GM19025 (cell line): ENCODE measurements around the gene SLC35E3.

Experiments used
- ATAC-seq: cut with Tn5 transposase; IDR thresholded peaks from one replicate; pipeline ENCODE4 v1.9.1; 2021; ENCODE audit warnings: mild to moderate bottlenecking, low read depth, moderate library complexity; ENCODE audit not compliant: unreplicated experiment

Gene SLC35E3

DNA sequence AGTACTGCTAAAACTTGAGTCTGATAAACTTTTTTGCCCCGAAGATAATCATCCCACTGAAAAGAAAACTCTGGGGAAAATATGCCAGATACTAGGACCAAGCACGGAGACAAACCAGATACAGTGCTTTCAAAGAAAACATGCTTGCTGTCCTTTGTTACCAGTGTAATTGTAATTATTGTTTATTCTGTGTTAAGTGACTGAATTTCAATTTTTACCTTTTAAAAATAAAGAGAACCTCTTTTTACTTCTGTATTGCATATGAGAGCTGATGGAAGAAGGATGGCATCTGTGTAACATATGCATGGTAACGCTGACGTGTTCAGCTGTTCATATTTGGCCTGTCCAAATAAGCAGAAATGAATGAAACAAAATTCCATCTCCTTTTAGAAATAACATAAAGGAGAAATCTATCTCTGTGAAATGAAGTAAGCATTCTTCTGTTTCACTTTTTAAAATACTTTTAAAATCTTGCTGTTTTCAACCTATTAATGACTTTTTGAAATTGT, 22.5 kb downstream of the SLC35E3 start:
- no peak for ATAC-seq

DNA sequence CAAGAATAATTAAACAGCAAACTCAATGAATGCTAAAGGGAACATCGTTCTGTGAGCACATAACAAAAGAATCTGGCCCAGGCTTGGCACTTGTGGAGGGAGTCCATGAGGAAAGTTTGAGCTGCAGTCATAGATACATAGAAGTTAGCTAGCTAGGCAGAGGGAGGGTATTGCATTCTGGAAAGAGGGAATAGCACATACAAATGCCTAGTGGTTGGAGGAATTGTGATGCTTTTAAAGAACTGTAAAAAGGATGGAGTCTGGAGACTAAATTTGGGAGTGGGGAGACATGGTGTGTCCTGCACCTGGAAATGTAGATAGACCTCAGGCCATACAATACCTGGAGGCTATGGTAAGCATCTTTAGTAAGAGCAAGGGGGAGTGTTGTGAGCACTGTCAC, 24.0 kb downstream of the SLC35E3 start:
- no peak for ATAC-seq

DNA sequence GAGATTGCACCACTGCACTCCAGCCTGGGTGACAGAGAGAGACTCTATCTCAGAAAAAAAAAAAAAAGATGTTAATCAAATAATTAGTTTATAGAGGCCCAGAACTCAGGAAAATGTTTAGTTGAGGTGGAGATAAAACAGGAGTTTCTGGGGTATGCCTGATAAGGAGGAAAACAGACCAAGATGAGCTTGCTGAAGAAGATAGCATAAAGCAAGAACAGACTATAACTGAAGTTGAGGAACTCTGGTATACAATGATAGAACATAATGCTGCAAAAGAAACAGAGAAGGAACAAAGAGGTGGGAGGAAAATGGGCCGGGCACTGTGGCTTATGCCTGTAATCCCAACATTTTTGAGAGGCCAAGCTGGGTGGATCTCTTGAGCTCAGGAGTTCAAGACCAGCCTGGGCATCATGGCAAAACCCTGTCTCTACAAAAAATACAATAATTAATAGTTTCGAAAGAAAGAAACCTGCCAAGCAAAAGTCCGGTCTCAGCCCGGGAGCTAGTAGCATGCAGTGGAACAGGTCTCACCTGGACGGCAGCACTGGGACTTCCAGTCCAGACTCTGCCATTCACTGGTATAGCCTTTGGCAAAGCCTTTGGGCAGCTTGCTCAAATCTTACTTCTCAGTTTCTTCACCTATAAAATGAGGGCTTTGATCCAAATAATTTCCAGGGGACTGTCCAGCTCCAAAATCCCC, 25.4 kb downstream of the SLC35E3 start:
- ATAC-seq = no peak

DNA sequence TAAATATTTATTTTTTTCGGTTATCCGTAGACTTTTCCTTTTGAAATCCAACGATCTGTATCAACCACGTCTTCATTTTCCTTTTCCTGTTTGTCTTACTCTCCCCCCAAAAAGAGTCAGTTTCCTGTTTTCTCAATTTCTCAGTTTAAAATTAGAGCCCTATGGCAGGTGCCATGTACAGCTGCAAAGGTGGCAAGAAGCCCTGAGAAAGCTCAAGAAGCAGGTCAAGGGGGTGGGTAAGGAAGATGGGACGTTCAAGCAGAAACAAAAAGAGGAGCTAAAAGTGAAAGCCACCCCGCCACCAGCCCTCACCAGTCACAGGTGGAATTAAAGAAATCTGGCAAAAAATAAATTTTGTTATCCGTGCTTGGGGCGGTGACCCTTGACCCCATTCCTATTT, 26.7 kb downstream of the SLC35E3 start:
- peak; percentile 66 for ATAC-seq

DNA sequence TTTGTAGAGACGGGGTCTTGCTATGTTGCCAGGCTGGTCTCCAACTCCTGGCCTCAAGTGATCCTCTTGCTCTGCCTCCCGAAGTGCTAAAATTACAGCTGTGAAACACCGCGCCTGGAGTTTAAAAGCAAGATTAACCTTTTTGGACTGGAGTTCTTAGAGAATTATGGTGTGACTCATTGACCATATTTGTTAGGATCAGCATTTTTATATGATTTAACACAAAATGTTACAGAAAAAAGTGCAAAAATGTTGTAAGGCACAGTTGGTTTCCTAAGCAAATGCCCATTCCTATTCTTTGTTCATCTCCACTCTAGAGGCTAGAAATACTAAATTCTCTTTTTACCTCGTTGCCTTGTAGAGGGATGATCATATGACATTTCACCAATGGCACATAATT, 27.6 kb downstream of the SLC35E3 start:
- ATAC-seq = no peak

DNA sequence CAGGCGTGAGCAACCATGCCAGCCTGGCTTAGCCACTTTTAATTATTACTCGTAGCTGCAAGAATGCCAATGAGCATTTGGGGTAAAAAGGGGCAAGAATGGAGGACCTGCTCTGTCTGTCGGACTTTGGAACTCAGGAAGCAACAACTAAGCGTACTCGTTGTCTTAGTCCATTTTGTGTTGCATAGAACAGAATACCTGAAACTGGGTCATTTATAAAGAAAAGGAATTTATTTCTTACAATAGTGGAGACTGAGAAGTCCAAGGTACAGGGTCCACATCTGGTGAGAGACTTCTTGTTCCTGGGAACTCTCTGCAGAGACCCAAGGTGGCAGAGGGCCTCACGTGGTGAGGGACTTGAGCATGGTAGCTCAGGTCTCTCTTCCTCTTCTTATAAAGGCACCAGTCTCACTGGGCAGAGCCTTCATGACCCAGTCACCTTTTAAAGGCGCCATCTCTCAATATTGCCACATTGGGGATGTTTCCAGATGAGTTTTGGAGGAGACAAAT, 29.2 kb downstream of the SLC35E3 start:
- no peak for ATAC-seq

DNA sequence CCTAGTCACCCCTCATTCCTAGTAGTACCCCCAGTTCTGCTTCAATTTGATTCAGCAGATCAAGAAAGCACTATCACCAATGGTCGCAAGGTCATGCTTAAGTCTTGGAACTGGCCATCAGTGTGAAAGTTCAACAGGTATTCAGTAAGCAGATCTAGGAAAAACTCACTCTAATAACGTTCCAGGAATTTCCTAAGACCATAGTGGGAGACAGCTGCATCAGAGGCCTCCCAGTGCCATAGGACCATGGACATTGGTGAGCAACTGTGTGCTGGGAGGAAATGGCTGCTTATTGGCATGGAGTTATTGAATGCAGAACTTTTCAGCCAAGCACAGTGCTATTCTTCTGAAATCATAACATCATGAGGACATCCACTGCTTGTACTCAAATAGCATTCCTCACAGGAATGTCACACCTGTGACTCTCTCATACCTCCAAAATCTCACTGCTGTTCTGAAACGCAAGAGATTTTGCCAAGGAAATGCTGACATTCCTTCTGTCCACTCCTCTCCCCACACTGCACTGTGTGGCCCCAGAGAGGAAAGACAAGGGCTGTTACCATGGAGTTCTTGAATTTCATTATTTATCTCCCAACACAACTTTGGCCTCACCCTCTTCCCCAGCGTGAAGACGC, 31.1 kb downstream of the SLC35E3 start:
- no peak for ATAC-seq

DNA sequence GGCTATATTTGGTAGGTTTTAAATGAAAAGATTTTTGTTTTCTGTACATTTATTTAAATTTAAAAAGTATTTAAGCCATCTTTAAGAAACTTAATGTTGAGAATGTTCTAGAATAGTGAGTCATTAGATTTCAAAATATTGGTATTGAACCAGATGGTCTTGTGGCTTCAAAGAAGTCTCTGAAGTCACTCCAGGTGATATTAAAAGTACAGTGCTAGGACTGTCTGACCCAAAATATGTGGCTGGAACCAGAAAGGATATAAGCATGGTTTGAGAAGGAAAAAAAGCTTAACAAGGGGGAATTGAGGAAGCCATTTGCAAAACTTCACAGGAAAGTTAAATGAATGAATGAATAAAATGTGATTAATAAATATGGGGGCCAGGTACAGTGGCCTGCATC, 33.3 kb downstream of the SLC35E3 start:
- ATAC-seq = no peak

DNA sequence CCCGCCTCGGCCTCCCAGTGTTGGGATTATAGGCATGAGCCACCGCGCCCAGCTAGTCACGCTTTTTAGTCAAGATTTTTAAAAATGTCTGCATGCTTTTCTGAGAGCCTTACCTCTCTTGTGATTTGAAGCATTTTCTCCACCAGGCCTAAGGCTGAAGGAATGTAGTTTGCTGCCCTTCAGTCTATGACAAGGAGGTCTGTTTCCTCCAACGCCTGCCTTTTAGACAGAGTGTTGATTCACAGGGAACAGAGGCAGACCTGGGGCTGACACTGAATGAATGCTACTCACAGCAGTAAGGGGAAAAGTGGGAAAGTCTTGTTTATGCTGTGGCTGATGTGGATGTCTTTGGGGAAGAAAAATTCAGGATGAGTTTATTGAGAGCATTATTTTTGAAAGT, 34.8 kb downstream of the SLC35E3 start:
- ATAC-seq = no peak

DNA sequence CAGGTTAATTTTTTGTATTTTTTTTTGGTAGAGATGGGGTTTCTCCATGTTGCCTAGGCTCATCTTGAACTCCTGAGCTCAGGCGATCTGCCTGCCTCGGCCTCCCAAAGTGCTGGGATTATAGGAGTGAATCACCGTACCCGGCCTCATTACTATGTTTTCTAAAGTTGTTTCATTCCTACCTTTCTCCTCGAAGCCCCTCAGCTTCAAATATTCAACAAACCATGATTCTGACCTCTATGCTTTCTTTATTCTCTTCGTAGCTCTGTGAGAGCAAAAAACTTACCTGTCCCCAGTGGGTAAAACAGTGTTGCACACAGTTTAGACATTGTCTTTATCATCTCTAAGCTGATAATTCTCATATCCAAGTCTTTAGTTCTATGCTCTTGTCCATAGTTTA, 35.8 kb downstream of the SLC35E3 start:
- ATAC-seq = no peak

DNA sequence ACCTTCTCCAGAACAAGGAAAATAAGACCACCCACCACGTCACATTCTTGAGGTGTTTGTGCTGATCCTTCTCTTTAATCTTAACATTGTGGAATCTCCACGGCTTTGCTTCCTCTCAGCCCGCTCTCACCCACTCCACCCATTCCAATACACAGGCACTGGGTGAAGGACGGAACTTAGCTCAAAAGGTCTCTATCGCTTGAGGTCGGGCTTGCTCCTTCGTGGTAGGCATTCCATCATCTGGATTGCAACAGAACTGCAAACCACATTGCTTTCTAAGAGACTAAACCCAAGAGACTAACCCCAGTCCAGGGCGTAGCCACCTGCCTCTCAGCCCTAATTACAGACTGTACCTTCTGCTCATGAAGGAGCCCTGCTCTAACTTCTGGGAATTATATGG, 38.0 kb downstream of the SLC35E3 start:
- no peak for ATAC-seq

DNA sequence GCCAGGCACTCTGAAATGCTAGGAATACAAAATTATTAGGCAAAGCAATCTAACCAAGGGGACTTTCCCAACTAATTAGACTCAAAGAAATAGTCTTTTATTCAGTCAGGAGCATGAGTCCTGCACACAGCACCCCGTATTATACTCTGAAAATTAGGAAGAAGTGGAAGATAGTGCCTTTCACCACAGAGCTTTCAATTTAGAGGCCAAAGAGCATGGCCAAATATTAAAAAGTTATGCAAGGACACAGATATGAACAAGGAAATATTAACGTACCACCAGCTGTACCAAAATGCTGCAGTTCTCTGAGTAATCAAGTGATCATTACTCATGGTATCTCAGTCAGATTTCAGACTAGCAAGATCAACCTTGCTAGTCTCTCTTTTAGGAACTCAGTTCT, 39.4 kb downstream of the SLC35E3 start:
- no peak for ATAC-seq

DNA sequence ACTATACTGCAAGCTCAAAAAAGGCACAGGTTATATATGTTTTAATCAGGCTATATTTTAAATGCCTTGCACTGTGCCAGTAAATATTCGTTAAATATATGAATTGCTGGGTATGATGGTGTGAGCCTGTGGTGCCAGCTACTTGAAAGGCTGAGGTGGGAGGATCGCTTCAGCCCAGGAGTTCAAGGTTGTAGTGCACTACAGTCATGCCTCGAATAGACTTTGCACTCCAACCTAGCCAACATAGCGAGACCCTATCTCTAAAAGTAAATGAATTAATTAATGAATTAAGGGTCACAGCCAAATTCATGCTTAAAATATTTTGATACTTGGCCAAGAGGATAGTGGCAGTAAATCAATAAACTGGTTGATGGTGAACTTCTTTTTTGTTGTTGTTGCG, 39.8 kb downstream of the SLC35E3 start:
- no peak for ATAC-seq

DNA sequence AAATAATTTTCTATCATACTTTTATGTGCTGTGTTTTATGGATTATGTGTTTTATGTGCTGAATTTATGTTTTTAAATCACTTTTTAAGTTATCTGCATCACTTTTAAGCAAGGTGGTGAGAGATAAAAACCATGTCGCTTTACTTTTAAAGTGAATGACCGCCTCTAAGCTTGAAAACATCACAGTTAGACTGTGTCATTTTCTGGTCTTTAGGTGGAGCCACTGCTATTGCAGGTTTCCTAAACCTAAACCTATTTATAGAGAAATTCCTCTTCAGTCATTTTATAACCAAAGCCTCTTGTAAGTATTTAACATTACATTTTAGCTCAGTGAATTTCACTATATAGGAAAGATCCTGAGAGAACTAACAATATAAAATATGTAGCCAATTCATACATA, 41.0 kb downstream of the SLC35E3 start:
- no peak for ATAC-seq

DNA sequence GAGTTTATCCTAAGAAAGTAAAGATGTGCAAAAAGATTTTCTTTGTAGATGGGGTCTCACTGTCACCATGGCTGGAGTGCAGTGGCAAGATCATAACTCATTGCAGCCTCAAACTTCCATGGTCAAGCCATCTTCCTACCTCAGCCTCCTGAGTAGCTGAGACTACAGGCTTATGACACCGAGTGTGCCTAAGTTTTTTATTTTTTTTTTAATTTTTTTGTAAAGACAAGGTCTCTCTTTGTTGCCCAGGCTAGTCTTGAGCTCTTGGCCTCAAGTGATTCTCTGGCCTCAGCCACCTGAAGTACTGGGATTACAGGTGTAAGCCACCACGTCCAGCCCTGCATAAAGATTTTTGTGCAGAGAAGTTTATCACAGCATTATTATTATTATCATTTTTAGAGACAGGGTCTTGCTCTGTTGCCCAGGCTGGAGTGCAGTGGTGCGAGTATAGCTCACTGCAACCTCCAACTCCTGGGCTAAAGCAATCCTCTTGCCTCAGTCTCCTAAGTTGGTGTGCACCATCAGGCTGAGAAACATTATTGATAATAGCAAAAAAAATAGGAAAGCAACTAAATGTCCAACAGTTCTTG, 42.7 kb downstream of the SLC35E3 start:
- no peak for ATAC-seq

DNA sequence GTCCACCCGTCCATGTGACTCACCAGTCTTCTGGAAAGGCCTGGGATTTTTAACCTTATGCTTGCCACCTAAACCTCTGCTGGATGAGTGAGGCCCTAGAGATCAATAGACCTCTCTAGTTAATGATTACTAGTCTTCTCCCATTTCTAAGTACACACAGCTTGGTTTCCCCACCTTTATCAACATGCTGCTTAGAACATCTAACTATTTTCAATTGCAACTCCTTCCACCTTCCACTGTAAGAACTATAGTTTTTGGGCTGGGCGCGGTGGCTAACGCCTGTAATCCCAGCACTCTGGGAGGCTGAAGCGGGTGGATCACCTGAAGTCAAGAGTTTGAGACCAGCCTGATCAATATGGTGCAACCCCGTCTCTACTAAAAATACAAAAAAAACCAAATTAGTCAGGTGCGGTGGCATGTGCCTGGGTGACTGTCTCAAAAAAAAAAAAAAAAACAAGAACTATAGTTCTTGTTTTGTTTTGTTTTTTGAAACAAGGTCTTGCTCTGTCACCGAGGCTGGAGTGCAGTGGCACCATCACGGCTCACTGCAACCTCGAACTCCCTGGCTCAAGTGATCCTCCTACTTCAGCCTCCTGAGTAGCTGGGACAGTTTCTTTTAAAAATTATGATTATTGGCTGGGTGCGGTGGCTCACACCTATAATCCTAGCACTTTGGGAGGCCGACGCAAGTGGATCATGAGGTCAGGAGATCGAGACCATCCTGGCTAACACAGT, 43.3 kb downstream of the SLC35E3 start:
- ATAC-seq = no peak

DNA sequence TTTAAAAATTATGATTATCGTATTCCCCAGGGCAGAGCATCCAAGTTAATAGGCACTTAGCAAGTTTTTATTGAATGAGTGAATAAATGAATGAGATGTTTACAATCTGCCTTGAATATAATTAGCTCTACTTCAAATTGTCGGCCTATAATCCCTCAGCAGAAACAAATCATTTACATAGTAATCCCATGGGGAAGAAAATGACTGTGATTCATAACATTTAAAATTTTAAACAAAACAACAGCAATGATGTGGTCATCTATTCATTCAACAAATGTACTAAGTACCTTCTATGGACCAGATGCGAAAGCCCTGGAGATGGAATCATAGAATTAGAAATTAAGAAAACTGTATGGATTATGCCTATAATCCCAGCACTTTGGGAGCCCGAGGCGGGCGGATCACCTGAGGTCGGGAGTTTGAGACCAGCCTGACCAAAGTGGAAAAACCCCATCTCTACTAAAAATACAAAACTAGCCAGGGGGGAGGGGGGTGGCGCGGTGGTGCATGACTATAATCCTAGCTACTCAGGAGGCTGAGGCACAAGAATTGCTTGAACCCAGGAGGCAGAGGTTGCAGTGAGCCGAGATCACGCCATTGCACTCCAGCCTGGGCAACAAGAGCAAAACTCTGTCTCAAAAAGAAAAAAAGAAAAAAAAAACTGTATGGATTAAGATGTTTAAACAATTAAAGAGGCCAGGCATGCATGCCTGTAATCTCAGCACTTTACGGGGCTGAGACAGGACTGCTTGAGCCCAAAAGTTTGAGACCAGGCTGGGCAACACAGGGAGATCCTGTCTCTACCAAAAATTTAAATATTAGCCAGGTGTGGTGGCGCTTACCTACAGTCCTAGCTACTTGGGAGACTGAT, 44.3 kb downstream of the SLC35E3 start:
- ATAC-seq = no peak

DNA sequence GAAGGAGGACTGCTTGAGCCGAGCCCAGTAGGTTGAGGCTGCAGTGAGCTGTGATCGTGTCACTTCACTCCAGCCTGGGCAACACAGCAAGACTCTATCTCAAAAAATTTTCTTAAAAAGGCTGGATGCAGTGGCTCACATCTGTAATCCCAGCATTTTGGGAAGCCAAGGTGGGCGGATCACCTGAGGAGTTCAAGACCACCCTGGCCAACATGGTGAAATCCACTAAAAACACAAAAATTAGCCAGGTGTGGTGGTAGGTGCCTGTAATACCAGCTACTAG, 44.9 kb downstream of the SLC35E3 start:
- ATAC-seq = no peak

DNA sequence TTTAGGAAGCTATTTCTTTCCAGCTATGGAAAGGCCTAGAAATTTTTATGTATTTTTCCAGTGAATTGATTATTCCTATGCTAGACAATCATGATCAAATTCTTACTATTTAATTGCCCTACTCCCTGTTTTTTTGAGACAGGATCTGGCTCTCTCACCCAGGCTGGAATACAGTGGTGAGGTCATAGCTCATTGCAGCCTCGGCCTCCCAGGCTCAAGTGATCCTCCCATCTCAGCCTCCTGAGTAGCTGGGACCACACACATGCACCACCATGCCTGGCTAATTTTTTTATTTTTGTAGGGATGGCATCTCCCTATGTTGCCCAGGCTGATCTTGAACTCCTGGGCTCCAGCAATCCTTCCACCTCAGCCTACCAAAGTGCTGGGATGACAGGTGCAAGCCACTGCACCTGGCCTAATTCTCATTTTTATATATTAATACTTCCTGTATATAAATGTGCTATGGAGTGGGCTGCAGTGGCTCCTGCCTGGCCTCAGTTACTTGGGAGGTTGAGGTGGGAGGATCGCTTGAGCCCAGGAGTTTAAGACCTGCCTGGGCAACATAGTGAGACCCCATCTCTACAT, 46.0 kb downstream of the SLC35E3 start:
- no peak for ATAC-seq

DNA sequence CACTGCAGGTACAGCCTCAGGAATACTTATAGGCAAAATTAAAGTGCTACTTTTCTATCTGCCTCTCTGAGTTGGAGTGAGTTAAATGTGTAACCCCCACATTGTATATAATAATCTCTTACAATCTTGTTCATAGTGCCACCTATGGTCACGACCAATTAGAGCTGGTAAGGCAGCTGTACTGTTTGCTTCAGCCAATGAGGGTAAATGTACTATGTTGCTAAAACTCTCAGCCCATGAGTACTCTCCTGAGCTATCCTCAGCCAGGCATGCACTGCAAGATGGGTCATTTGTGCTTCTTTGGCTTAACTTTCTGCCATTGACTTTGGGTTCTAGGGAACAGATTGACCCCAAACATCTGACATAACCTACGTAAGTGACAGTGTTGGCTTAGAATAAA, 47.0 kb downstream of the SLC35E3 start:
- peak; percentile 80 for ATAC-seq
